COLO668 (cell line): ENCODE data around the gene CLEC9A.
"Not testable (repeated sequence)": the region's sequence is repeated elsewhere in the genome, so short reads cannot be mapped to it uniquely, and the experiment has no call there.

Experiments
- DNase-seq: peaks from one replicate; lab custom pipeline; 2025; ENCODE audit not compliant: unreplicated experiment; lab: John Stamatoyannopoulos, UW

CLEC9A gene

DNA sequence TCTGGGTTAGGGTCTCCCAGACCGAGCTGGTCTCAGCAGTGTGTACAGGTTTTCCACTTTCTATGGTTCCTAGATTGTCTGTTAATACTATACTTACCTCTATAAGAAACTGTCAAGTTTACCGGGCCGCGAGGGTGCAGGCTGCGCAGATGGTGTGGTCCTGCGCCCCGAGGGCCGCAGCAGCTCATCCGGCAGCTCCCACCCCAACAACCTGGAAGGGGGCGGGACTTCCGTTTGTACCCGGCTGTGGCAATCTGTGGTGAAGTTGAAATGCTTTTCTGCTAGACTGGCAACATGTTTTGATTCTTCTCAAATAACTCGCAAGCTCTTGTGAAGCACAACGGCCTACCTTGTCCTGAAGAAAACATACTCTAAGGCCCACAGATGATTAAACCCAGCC is at the start of gene CLEC9A:
CLEC9A (plus strand) TSS at position 237 of the 400 bp plus-strand sequence. CDS start 22,006 bp downstream, outside the sequence.
- no peak for DNase-seq

DNA sequence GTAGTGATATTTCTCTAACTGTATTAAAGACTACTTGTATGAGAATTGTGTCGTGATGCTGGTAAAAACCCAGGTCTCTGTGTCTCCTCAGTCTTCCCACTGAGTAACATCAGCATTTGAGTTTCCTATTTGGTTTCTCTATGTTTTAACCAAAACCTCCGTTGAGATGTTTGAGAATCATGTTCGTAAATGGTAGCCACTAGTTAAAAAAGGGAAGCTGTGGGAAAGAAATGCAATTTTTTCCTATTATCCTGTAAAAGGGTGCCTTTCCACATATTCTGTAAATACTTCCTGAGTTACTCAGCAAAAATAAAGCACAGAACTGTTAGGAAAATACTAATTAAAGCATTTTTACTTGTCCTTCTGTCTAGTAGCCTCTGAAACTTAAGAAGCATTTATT is 38.6 kb upstream of the CLEC9A start:
- DNase-seq, result no peak

DNA sequence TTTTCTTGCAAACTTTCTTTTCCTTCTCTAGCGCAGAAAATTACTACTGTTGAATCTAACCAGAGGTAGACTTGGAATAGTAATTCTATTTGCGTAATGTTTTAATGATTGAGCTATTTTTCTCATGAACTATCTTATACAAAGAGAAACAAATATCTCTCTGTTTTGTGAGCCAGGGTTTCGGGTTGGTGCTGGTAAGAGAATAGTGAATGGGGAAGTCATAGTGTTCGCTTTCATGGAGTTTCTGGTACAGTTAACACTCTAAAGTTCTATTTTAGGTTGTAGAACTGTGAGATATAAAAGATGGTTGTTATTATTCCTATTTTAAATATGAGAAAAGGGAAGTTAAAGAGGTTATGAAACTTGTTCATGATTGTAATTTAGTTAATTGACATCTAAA is 38.2 kb upstream of the CLEC9A start:
- no peak for DNase-seq

DNA sequence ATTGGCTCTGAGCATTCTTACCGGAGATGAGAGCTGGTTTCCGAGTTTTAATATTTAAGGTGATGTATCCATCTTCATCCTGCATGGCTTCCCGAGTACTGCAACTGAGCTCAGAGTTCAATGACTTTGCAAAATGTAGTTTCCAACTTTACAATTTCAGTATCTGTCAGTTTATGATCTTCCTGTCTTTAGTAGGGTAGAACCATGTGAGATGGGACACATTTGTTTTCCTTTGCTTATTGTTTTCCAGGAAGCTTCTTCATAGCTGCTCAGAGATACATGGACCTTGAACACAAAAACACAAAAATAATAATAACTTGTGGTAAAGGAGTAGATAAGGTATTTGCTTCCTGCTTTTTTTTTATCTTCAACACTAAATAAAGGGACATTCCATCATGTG is 31.5 kb upstream of the CLEC9A start, which contains the start of gene CLEC1B:
CLEC1B (minus strand) TSS at position 106 of the 400 bp plus-strand sequence; CDS start at position 85, 21 bp downstream.
- no peak for DNase-seq

DNA sequence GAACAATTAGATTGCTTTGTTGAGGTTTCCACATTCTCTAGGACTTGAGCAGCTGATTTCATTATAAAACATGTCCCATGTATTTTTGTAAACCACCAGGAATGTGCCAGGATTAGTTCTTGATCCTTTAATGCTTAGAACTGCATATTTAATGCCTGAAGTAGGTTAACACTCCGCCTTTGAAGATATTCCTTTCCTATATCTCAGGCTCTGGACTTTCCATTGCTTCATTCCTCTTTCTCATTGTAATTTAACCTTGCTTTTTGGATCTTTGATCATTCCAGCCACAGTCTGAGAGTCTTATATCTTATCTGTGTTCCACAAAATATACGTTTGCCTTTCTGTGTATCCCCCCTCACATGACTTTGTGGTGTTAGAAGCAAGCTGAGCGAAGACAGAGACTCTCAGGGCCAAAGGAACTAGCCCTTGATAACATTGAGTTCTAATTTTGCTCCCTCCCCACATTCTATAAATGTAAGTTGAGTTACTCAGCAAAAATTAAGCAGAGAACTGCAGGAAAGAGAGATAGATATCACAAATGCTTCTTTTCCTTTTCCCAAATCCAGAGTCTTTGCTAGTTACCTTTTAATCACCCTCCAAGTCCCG is 29.2 kb upstream of the CLEC9A start:
- DNase-seq, result no peak

DNA sequence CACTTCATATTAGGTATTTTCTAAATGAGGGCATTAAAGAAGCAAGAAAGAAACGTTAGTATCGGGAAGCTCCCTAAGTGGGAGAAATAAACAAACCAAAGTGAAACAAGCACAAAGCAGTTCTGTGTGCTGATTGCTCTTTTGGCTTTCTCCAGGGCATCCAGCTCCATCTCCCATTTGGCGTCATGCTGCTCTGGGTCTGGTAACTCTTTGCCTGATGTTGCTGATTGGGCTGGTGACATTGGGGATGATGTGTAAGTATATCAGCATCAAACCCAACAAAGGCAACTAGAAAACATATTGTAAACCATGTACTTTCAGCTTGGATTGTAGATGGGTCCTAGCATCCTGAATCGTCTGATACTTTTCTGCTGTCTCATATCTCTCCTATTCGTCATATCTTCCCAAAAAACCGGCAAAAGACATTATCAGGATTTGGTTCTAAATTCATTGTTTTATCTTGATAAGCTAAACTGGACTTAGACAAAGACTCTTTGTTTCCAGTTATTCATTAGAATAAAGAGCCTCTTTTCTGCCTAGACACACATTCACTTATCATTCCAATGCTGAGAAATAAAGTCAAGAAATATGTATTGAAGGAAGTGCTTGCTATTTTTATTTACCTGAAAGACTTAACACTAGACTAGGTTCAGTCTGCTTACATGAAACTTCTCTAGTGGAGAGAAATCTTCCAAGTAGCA is 17.7 kb upstream of the CLEC9A start:
- DNase-seq, result no peak

DNA sequence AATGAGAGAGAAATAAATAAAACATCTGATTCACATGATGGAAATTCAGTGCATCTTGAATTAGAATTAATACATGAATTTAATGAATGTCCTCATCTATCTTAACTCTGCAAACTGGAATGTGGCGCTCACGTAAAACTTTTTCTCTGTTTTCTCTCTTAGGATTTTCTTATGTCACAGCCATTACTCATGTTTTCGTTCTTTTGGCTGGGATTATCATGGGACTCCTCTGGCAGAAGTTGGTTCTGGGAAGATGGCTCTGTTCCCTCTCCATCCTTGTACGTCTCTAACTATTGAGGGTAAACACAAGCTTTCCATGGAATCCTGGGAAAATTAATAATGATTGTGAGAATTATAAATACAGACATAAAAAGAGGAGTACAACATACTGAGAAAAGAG is 15.0 kb upstream of the CLEC9A start:
- no peak for DNase-seq

DNA sequence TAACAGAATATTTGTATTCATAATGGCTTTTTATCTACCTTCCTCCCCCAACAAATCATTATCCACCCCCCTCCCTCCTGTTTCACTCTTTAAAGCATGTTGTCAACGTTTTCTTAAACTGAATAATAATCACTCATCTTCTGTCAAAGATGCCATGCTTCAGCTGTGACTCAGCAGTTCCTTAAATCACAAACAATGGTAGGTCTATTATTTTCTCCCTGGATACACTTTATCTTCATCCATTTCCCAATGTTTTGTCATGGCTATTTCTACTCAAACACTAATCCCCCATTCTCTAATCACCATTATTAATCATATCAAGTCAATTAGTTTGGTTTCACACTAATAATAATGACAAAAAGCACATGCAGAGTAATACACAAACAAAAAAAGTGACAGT is 13.6 kb upstream of the CLEC9A start:
- no peak for DNase-seq

DNA sequence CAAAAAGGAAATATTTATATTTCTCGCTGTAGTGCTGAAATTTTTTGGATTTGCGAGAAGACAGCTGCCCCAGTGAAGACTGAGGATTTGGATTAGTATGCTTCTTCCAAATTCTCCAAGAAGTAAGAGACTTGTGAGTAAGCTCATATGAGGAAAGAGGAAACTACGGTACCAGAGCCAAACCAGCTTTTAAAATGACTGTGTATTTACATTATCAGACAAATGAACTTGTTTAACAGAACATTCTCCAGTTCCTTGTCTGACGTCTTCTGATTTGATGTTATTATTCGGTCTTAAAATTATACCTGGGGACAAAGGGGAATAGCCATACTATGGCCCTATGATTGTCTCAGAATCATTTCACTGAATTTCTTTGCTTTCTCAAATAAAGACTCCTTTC is 12.1 kb upstream of the CLEC9A start:
- no peak for DNase-seq

DNA sequence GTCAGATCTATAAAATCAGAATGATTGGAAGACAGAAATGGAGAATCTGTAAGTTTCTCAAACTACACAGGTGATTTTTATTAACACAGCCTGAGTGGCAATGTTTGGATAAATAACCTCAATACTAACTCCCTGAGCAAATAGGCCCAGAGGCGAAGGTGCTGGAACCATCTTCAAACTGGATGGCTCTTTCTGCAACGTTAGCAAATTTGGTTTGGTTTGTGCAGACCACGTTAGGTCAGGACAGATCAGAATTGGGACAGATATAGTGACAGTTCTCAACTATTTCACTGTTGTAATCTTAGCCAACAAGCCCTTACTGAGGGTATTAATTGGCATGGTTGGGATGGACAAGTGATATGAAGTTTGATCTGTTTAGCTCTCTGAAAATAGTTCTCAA is 9.1 kb upstream of the CLEC9A start:
- DNase-seq, result no peak

DNA sequence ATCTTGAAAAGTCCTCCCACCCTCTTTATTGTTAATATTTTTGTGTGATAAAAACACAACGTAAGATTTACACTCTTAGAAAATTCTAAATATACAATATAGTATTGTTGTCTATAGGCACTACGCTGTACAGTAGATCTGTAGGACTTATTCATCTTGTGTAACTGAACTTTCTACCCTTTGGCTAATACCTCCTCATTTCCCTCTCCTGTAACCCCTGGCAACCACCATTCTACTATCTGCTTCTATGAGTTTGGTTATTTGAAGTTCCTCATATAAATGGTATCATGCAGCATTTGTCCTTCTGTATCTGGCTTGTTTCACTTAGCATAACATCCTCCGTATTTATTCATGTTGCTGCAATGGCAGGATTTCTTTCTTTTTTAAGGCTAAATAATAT is 5.2 kb upstream of the CLEC9A start:
- DNase-seq, result no peak

DNA sequence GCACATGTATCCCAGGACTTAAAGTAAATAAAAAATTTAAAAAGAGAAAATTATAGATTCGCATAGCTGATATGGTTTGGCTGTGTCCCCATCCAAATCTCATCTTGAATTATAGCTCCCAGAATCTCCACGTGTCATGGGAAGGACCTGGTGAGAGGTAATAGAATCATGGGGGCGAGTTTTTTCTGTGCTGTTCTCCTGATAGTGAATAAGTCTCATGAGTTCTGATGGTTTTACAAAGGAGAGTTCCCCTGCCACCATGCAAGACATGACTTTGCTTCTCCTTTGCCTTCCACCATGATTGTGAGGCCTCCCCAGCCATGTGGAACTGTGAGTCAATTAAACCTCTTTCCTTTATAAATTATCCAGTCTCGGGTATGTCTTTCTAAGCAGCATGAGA is 3.8 kb upstream of the CLEC9A start:
- DNase-seq, result not testable (repeated sequence)

DNA sequence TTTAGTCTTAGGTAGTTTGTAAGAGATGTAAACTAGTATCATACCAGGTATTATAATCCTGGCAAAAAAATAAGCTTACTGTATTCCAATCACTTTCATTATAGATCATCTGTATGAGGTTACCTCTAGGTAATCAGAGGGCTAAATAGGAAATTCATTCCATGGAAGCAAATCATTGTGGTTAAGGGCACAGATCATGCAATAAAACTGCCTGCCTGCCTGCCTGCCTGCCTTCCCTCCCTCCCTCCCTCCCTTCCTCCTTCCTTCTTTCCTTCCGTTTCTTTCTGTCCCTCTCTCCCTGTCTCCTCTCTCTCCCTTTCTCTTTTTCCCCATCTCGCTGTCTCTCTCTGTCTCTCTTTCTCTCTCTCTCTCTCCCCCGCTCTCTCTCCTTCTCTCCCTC is 3.2 kb upstream of the CLEC9A start:
- DNase-seq, result no peak

DNA sequence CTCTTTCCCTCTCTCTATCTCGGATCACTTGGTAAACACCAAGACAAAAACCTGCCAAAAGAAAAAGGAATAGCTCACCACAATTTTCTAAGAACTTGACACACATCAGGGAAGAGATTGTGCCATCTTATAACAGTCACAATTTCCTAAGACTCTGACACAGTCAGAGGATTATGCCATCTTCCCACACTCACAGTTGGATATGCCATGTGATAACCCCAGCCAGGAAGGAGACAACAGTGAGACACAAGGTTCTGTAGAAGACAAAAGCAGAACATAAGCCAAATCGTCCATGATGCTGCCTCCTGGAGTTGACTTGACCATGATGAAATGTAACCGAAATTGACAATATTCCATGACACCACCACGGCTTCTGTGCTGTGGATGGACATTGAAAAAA is 2.8 kb upstream of the CLEC9A start:
- no peak for DNase-seq

DNA sequence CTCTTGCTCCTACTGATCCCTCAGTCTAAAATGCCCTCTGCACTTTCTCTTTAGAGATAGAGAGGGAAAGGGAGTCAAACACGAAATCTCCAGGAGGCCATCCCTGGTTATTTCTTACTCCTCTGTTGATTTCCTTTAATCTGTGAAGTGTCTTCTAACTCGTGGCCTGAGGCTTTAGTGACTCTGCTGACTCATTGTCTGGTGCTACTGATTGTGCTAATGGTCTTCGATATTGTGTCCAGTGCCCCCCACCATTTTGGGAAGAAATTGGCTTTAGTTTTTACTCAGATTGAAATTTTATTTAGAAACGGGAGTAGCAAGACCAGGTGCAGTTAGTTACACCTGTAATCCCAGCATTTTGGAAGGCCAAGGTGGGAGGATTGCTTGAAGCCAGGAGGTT is 839 bp downstream of the CLEC9A start:
- DNase-seq, result no peak

DNA sequence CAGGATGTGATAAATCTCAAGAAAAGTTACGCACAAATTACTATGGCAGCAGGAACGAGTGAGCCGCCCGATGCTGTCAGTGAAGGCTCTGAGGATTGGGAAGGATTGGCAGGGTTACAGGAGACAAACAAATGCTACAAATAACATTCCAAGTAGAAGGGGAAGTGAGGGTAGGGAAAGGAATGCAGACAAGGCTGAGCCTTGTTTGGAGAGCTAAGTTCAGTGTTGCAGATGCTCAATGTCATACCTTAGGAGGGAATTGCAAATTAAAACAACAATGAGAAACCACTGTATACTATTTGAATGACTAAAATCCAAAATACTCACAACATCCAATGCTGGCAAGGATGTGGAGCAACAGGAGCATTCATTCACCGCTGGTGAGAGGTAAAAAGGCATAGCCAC is 1.3 kb downstream of the CLEC9A start:
- no peak for DNase-seq

DNA sequence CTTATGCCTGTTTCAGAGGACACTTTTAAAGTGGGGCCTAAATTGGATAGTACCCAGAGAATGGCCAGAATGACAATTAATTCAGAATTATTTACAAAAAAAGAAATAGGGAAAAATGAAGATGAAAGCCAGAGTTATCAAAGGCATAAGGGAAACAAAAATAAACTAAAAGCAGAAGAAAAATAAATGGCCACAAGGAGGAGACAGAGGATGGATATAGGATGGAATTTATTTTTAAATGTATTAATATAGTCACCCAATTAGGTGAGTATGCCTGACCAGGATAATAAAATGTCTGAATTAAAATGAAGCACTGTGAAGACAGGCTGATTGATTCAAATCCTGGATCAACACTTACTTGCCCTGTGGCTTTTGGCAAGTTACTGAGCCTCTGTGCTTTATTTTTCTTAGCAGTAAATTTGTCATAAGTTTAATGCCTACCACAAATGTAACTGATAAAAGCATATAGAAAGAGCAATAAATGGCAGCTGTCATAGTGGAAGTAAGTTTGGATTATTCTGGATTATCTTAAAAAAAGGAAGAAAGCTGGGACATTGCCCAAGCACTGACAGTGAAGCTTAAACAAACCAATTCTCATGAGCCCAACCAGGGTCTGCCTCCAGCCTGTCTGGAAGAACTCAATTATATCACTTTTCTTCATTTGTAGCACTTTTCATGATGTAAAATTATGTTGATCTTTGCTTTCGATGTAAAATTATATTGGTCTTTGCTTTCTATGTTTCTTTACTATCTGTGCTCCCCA is 3.5 kb downstream of the CLEC9A start:
- DNase-seq, result no peak

DNA sequence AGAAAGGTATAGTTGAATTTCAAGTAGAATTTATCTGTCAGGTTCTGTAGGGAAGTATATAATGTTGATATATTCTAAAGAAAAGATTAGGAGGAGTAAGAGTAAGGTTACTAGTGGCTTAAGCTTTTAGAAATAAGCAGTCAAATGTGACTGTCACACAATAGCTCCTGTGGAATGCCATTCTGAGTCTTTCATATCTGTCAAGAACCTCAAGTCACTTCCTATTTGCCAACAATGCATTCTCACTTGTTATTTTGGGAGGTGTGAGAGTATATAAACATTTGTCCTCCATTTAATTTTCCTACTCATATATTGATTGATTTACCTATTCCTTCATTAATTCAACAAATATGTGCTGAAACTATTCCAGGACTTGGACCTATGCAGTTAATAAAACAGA is 11.7 kb downstream of the CLEC9A start:
- DNase-seq, result no peak

DNA sequence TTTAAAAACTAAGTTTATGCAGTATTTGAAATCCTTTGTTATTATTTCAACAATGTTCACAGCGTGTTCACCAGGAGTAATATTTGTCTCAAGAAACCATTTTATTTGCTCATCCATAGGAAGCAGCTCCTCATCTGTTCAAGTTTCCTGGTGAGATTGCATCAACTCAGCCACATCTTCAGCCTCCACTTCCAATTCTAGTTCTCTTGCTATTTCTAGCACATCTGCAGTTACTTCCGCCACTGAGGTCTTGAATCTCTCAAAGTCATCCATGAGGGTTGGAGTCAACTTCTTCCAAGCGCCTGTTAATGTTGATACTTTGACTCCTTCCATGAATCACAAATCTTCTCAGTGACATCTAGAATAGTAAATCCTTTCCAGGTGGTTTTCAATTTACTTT is 18.0 kb downstream of the CLEC9A start:
- DNase-seq, result no peak

DNA sequence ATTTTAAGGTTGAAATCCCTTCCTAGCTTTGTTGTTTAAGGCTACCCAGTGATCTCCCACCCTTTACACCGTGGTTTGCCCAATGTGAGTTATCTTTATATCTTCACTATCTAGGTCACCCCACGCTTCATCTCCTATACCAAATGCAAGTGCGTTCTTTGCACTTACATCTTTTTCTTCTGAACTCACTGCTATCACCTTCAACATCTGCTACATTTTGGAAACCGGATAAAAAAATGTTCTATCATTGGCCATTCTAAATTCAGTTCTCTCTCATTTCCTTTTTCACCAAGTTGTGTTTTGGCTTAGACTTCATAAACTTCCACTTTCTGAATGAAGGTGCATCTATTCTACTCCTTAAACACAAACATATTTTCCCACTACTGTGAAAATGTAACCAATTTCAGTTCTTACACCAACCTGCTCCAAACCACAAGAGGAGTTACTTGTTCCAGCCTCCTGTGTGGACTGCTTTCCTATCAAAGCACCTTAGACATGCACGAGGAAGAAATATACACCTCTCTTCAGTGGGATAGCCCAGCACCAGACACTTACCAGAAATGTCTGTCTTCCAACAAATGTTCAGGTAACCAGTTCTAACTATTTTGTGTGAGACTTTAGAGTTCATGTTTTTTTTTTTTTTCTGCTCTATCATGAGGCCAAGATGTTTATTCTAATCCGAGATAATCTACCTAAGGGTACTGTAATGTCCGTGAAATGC is 21.9 kb downstream of the CLEC9A start:
- no peak for DNase-seq

DNA sequence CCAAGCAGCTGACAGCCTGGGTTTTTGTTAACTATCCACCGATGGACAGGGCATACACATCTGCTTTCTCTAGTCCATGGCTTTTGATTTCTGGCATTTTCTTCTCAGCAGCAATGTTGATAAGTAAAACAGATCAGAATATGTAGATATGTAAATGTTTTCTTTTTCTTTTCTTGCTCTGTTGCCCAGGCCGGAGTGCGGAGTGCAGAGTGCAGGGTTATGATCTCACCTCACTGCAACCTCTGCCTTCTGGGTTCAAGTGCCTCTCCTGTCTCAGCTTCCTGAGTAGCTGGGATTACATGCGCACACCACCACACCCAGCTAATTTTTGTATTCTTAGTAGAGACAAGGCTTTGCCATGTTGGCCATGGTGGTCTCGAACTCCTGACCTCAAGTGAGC is 27.9 kb downstream of the CLEC9A start:
- DNase-seq, result no peak

DNA sequence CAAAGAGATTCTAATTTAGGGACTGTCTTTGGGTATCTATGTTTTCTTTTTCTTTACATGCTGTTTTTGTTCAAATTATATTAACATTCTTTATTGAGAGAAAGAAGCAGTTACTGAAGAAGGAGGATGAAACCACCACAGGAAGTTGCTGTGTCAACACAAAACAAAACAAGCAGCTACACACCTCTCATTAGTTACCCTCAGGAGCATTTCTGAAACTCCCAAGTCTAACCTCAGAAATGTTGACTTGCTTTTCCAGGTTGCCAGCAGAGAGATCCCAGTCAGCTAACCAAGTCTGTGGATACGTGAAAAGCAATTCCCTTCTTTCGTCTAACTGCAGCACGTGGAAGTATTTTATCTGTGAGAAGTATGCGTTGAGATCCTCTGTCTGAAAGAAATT is 34.8 kb downstream of the CLEC9A start:
- DNase-seq, result no peak
